Measurements from ENCODE around the gene GARNL3.

Gene GARNL3

DNA sequence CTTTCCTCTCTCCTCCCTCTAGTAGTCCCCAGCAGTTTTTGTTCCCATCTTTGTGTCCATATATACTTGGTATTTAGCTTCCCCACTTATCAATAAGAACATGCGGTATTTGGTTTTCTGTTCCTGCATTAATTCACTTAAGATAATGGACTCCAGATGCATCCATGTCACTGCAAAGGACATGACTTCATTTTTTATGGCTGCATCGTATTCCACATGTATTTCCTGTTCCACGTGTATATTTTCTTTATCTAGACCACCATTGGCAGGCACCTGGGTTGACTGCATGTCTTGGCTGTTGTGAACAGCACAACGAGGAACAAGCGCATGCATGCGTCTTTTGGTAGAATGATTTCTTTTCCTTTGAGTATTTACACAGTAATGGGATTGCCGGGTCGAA lies 165.8 kb downstream of the GARNL3 start:
- H3K9me3 ChIP-seq (ENCODE audit: control insufficient read depth, low read length) = no peaks in the 10 kb centered on the region
- no peak overlapping the region for H3K4me2 ChIP-seq (ENCODE audit: low read length)
- no peaks in the 10 kb centered on the region for H3K4me1 ChIP-seq
- TF ChIP-seq, protein P1, sequence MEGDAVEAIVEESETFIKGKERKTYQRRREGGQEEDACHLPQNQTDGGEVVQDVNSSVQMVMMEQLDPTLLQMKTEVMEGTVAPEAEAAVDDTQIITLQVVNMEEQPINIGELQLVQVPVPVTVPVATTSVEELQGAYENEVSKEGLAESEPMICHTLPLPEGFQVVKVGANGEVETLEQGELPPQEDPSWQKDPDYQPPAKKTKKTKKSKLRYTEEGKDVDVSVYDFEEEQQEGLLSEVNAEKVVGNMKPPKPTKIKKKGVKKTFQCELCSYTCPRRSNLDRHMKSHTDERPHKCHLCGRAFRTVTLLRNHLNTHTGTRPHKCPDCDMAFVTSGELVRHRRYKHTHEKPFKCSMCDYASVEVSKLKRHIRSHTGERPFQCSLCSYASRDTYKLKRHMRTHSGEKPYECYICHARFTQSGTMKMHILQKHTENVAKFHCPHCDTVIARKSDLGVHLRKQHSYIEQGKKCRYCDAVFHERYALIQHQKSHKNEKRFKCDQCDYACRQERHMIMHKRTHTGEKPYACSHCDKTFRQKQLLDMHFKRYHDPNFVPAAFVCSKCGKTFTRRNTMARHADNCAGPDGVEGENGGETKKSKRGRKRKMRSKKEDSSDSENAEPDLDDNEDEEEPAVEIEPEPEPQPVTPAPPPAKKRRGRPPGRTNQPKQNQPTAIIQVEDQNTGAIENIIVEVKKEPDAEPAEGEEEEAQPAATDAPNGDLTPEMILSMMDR (IDR thresholded peaks at IDR 0.05) = no peak
- H2AFZ ChIP-seq = no peak overlapping the region
- H3K4me3 ChIP-seq (ENCODE audit: low read depth, low read length) = no peak overlapping the region
- no peaks in the 10 kb centered on the region for H3K27me3 ChIP-seq (ENCODE audit: control insufficient read depth, insufficient read depth, low read length)
- H3K27ac ChIP-seq = no peak overlapping the region
- no peaks in the 10 kb centered on the region for H3K36me3 ChIP-seq (ENCODE audit: control insufficient read depth, insufficient read depth, low read length)
- peaks cover 8% of the 10 kb centered on the region for H3K79me2 ChIP-seq
- no peak overlapping the region for H3K9ac ChIP-seq

DNA sequence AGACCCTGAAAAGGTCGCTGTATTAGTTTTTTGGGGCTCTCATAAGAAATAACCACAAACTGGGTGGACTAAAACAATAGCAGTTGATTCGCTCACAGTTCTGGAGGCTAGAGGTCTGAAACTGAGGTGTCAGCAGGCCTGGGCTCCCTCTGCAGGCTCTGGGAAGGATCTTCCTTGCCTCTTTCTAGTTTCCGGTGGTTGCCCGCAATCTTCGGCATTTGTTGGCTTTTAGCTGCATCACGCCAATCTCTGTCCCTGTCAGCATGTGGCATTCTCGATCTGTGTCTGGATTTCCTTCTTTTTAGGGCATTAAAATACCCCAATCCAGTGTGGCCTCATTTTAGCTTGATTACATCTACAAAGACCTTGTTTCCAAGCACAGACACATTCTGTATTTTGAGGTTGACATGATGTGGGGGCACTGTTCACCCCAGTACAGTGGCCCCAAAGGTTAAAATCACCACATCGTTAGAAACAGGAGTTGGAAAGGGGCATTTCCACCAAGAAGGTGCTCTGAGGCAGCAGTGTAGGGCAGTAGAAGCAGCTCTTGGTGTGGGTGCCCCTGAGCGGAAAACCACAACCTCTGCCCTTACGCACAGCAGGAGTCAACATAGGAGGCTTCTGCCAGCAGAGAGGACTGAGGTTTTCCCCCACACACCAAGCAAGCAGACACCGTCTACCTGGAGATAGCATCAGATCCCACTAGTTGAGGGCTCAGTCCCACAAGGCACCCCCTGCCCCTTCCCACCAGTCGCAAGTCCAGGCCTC lies 173.1 kb downstream of the GARNL3 start:
- Histone ChIP-seq H3K27me3 (ENCODE audit: control insufficient read depth, insufficient read depth, low read length) (no peaks in the 10 kb centered on the region), H3K9ac (no peak overlapping the region), H3K4me3 (ENCODE audit: low read depth, low read length) (no peak overlapping the region), H3K27ac (no peak overlapping the region), H3K79me2 (peaks cover 5% of the 10 kb centered on the region), H2AFZ (no peak overlapping the region), H3K4me2 (ENCODE audit: low read length) (no peak overlapping the region), H3K9me3 (ENCODE audit: control insufficient read depth, low read length) (no peaks in the 10 kb centered on the region), H3K36me3 (ENCODE audit: control insufficient read depth, insufficient read depth, low read length) (no peaks in the 10 kb centered on the region), H3K4me1 (no peaks in the 10 kb centered on the region)
- TF ChIP-seq, protein P1 (IDR thresholded peaks at IDR 0.05) = no peak

DNA sequence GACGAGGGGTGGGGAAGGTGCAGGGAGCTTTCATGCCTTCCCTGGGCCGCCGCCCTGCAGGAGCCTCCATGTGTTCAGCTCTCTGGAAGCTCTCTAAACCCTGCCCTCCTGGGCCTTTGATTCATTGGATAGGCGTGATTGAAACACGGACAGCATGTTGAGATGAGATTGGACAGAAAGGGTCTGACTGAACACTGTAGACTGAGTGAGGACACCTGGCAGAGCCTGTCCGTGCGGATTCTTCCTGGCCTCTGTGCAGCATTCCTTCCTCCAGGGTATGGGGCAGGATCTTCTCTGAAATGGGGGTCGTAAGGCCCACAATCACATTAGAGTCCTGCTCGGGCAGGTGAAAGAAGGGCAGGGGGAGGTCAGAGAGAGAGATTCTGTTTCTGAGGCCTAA lies 173.8 kb downstream of the GARNL3 start:
- Histone ChIP-seq H3K4me3 (ENCODE audit: low read depth, low read length) (no peak overlapping the region), H3K27ac (no peak overlapping the region), H3K9me3 (ENCODE audit: control insufficient read depth, low read length) (no peaks in the 10 kb centered on the region), H3K36me3 (ENCODE audit: control insufficient read depth, insufficient read depth, low read length) (no peaks in the 10 kb centered on the region), H3K9ac (no peak overlapping the region), H3K27me3 (ENCODE audit: control insufficient read depth, insufficient read depth, low read length) (no peaks in the 10 kb centered on the region), H2AFZ (no peak overlapping the region), H3K79me2 (peaks cover 2% of the 10 kb centered on the region), H3K4me2 (ENCODE audit: low read length) (no peak overlapping the region), H3K4me1 (no peaks in the 10 kb centered on the region)
- TF ChIP-seq, protein P1 (IDR thresholded peaks at IDR 0.05) = no peak

Measured in parathyroid adenoma (tissue), 2 donors.